Natural killer cell (primary cell): Measurements from ENCODE around the gene AARS1. TPM values are rescaled to one million over a fixed set of nuclear protein-coding genes. Genes with fewer than 3 reads are reported as not detected.
"Not testable (repeated sequence)": the region's sequence is repeated elsewhere in the genome, so short reads cannot be mapped to it uniquely, and the experiment has no call there.

Experiments used
- ATAC-seq, 3 donors: fragments of 150-1000 bp in 2 of 3; fragments of 200-7000 bp in 1 of 3; cut with Tn5 transposase; 1 replicate in 1 of 3; 2 replicates in 2 of 3; pipeline ENCODE4 v1.10.0; 2021; ENCODE audit warnings: mild to moderate bottlenecking in 2 of 3, moderate library complexity in 2 of 3
- DNase-seq, 2 donors: peaks; one replicate each; pipeline versions ENCODE4 v3.0.0 to v3.0.0-alpha.2; 2013 to 2021; ENCODE audit warnings: mixed read lengths in 1 of 2
- H3K27ac ChIP-seq: one replicate; pipeline ENCODE4 v1.5.1; 2013; ENCODE audit warnings: mild to moderate bottlenecking, low read length
- H3K27me3 ChIP-seq: one replicate; pipeline ENCODE4 v1.6.1; 2013; ENCODE audit warnings: low read length; ENCODE audit not compliant: control insufficient read depth, insufficient read depth
- H3K36me3 ChIP-seq: one replicate; pipeline ENCODE4 v1.6.1; 2013; ENCODE audit warnings: low read length; ENCODE audit not compliant: control insufficient read depth, insufficient read depth
- H3K4me1 ChIP-seq: one replicate; pipeline ENCODE4 v1.6.1; 2013; ENCODE audit warnings: low read length; ENCODE audit not compliant: control insufficient read depth, insufficient read depth
- H3K4me3 ChIP-seq: one replicate; pipeline ENCODE4 v1.5.1; 2013; ENCODE audit warnings: low read length
- H3K9me3 ChIP-seq: one replicate; pipeline ENCODE4 v1.6.1; 2013; ENCODE audit warnings: low read length; ENCODE audit not compliant: control insufficient read depth, insufficient read depth
- H3K27ac Mint-ChIP-seq, 2 donors: one replicate each; pipeline ENCODE4 v1.8.0; 2022; ENCODE audit warnings: mild to moderate bottlenecking in 2 of 2, mixed read lengths in 2 of 2, moderate library complexity in 1 of 2
- H3K27me3 Mint-ChIP-seq, 2 donors: one replicate each; pipeline ENCODE4 v1.8.0; 2022; ENCODE audit warnings: low read depth in 2 of 2, mixed read lengths in 2 of 2
- H3K36me3 Mint-ChIP-seq: one replicate; pipeline ENCODE4 v1.8.0; 2022; ENCODE audit warnings: mixed read lengths
- H3K4me1 Mint-ChIP-seq, 2 donors: one replicate each; pipeline ENCODE4 v1.8.0; 2022; ENCODE audit warnings: mixed read lengths in 2 of 2
- H3K4me3 Mint-ChIP-seq: one replicate; pipeline ENCODE4 v1.8.0; 2022; ENCODE audit warnings: mild to moderate bottlenecking, moderate library complexity, mixed read lengths
- H3K9me3 Mint-ChIP-seq, 2 donors: one replicate each; pipeline ENCODE4 v1.8.0; 2022; ENCODE audit warnings: mixed read lengths in 2 of 2
- CTCF ChIP-seq: fragments of 200-600 bp; IDR thresholded peaks from one replicate; pipeline ENCODE4 v1.8.0; 2022; ENCODE audit warnings: antibody characterized with exemption
- WGBS: methylation state at CpG from one replicate; pipeline ENCODE4 v1.1.7; 2013; ENCODE audit warnings: missing lambda C conversion rate; ENCODE audit not compliant: insufficient coverage; 5-methylcytosine and 5-hydroxymethylcytosine counted together
- intact Hi-C: fragments of 100-400 bp; cut with micrococcal nuclease; formaldehyde crosslinking; loops from one replicate; pipeline ENCODE4 v1.14.2; 2022
- total RNA-seq, 4 donors: library from RNA; stranded (reverse); fragments of 120-200 nt in 1 of 4; gene quantifications; one replicate each; pipeline versions ENCODE4 v1.2.3 to v1.2.4, GENCODE V29; 2013 to 2022

The AARS1 gene
- total RNA-seq, 3 donors from 2014 or later (not counting 1 experiment from before 2014, with no cell fraction given) = 19.8 to 29.9 (median 26.1) TPM

GRCh38 chr16:70331091-70331490 is 41.8 kb upstream of the AARS1 start:
- H3K4me3 ChIP-seq = no peak overlapping the region
- no peak for ATAC-seq
- no peaks in the 10 kb centered on the region for H3K9me3 Mint-ChIP-seq
- H3K4me1 Mint-ChIP-seq = no peaks in the 10 kb centered on the region
- H3K36me3 Mint-ChIP-seq = no peaks in the 10 kb centered on the region
- TF ChIP-seq CTCF = no peak
- H3K27ac Mint-ChIP-seq = no peak overlapping the region
- H3K4me3 Mint-ChIP-seq = no peak overlapping the region
- no peaks in the 10 kb centered on the region for H3K9me3 ChIP-seq
- H3K4me1 ChIP-seq = no peaks in the 10 kb centered on the region
- H3K27me3 Mint-ChIP-seq = no peaks in the 10 kb centered on the region
- peaks cover 33% of the 10 kb centered on the region for H3K36me3 ChIP-seq
- 86% methylated on average over 1 of the region's 1 CpG for WGBS
- intact Hi-C loops = no loop called here
- no peak overlapping the region for H3K27ac ChIP-seq
- DNase-seq = no peak
- no peaks in the 10 kb centered on the region for H3K27me3 ChIP-seq

GRCh38 chr16:70324998-70325747 is 35.9 kb upstream of the AARS1 start:
- Mint-ChIP-seq H3K27me3 (no peaks in the 10 kb centered on the region), H3K27ac (no peak overlapping the region), H3K4me3 (no peak overlapping the region), H3K36me3 (no peaks in the 10 kb centered on the region), H3K4me1 (no peaks in the 10 kb centered on the region), H3K9me3 (no peaks in the 10 kb centered on the region)
- intact Hi-C loops = no loop called here
- Histone ChIP-seq H3K4me3 (no peak overlapping the region), H3K9me3 (no peaks in the 10 kb centered on the region), H3K4me1 (no peaks in the 10 kb centered on the region), H3K27ac (no peak overlapping the region), H3K27me3 (no peaks in the 10 kb centered on the region), H3K36me3 (peaks cover 36% of the 10 kb centered on the region)
- TF ChIP-seq CTCF = no peak
- WGBS = 92% methylated on average over 6 of the region's 7 CpGs
- DNase-seq = no peak
- ATAC-seq = no peak

GRCh38 chr16:70320121-70320520 is 30.8 kb upstream of the AARS1 start:
- Histone ChIP-seq H3K9me3 (no peaks in the 10 kb centered on the region), H3K4me3 (no peak overlapping the region), H3K27me3 (no peaks in the 10 kb centered on the region), H3K4me1 (no peaks in the 10 kb centered on the region), H3K27ac (no peak overlapping the region), H3K36me3 (peaks cover 48% of the 10 kb centered on the region)
- no peak for DNase-seq
- H3K36me3 Mint-ChIP-seq = no peaks in the 10 kb centered on the region
- no peak overlapping the region for H3K4me3 Mint-ChIP-seq
- no peaks in the 10 kb centered on the region for H3K9me3 Mint-ChIP-seq
- intact Hi-C loops = no loop called here
- no peaks in the 10 kb centered on the region for H3K4me1 Mint-ChIP-seq
- H3K27ac Mint-ChIP-seq = no peak overlapping the region
- TF ChIP-seq CTCF = no peak
- WGBS = 97% methylated on average over 5 of the region's 5 CpGs
- ATAC-seq = no peak
- H3K27me3 Mint-ChIP-seq = no peaks in the 10 kb centered on the region

GRCh38 chr16:70307726-70308125 is 18.4 kb upstream of the AARS1 start:
- WGBS = 100% methylated on average over 2 of the region's 2 CpGs

More at GRCh38 chr16:70307726-70308125, 18.4 kb upstream of the AARS1 start:
- H3K27me3 ChIP-seq, H3K27ac ChIP-seq, H3K9me3 ChIP-seq, H3K36me3 Mint-ChIP-seq, intact Hi-C loops, H3K27ac Mint-ChIP-seq, H3K4me1 ChIP-seq, H3K27me3 Mint-ChIP-seq, H3K4me3 ChIP-seq, H3K4me3 Mint-ChIP-seq, H3K9me3 Mint-ChIP-seq, ATAC-seq, DNase-seq, H3K36me3 ChIP-seq: not testable (repeated sequence)
- H3K4me1 Mint-ChIP-seq = peaks cover 14 to 25% of the 10 kb centered on the region in 2 donors
